Small intestine (tissue), 7 donors: ENCODE results near the gene IGF2BP2. TPM values are rescaled to one million over a fixed set of nuclear protein-coding genes. Genes with fewer than 3 reads are reported as not detected.
A peak's percentile ranks its signal among the peaks of the same experiment; 100 is the strongest.

ENCODE experiments used
- DNase-seq, 2 donors: peaks; one replicate each; pipeline versions ENCODE4 v3.0.0 to v3.0.0-alpha.2; 2013
- FAIRE-seq: peaks from 2 replicates; lab custom pipeline; 2012; peaks lifted over from hg19 to GRCh38; lab: Jason Lieb, UNC
- H3K27ac ChIP-seq, 3 donors: one replicate each; pipeline ENCODE4 v1.5.1; 2013; ENCODE audit warnings: low read length in 2 of 3, mild to moderate bottlenecking in 2 of 3, control low read depth in 1 of 3, inconsistent platforms in 1 of 3, low read depth in 1 of 3, moderate library complexity in 1 of 3
- H3K27me3 ChIP-seq, 3 donors: one replicate each; pipeline ENCODE4 v1.6.1; 2013; ENCODE audit warnings: low read length in 3 of 3, inconsistent platforms in 1 of 3; ENCODE audit not compliant: control insufficient read depth in 3 of 3, insufficient read depth in 3 of 3
- H3K36me3 ChIP-seq, 3 donors: one replicate each; pipeline ENCODE4 v1.6.1; 2013; ENCODE audit warnings: low read length in 3 of 3, inconsistent platforms in 1 of 3, low read depth in 1 of 3, mild to moderate bottlenecking in 1 of 3, moderate library complexity in 1 of 3; ENCODE audit not compliant: control insufficient read depth in 3 of 3, insufficient read depth in 2 of 3
- H3K4me1 ChIP-seq, 3 donors: one replicate each; pipeline ENCODE4 v1.6.1; 2013; ENCODE audit warnings: low read length in 2 of 3, inconsistent platforms in 1 of 3, low read depth in 1 of 3, mild to moderate bottlenecking in 1 of 3, moderate library complexity in 1 of 3; ENCODE audit not compliant: control insufficient read depth in 3 of 3, insufficient read depth in 2 of 3
- H3K4me3 ChIP-seq, 3 donors: one replicate each; pipeline ENCODE4 v1.5.1; 2013; ENCODE audit warnings: low read length in 3 of 3, control low read depth in 1 of 3, inconsistent platforms in 1 of 3, low read depth in 1 of 3, mild to moderate bottlenecking in 1 of 3, moderate library complexity in 1 of 3
- H3K9me3 ChIP-seq, 2 donors: one replicate each; pipeline ENCODE4 v1.6.1; 2013; ENCODE audit warnings: low read depth in 1 of 2, low read length in 1 of 2; ENCODE audit not compliant: control insufficient read depth in 2 of 2, insufficient read depth in 1 of 2
- WGBS, 3 donors: extraction: QIAGEN DNeasy Blood & Tissue Kit; methylation state at CpG; one replicate each; pipeline ENCODE4 v1.1.7; 2013; 5-methylcytosine and 5-hydroxymethylcytosine counted together
- polyA plus RNA-seq, 4 donors: library from polyadenylated mRNA; stranded (reverse) in 3 of 4; unstranded in 1 of 4; fragments of 200-250 nt in 3 of 4; fragments of 120-200 nt in 1 of 4; gene quantifications; one replicate each; pipeline versions ENCODE4 v1.2.1 to v1.2.3, GENCODE V29; 2013
- donor health status: healthy with polysubstance abuse.
- donor health status: control.
- donor health status: control.
- donor health status: Bipolar disorder and iron deficiency.
- donor health status: healthy.

IGF2BP2 gene
- polyA plus RNA-seq, 4 donors = 12.1 to 93.8 (median 22.9) TPM

- Histone ChIP-seq H3K36me3 (peaks cover 0 to 20% (median 4%) of the 10 kb centered on the region in 3 donors), H3K4me3 (no peak overlapping the region), H3K27me3 (no peaks in the 10 kb centered on the region), H3K4me1 (peaks cover 0 to 14% (median 0%) of the 10 kb centered on the region in 3 donors), H3K9me3 (no peaks in the 10 kb centered on the region), H3K27ac (peak overlapping the region in 2 of 3 donors; percentile 46 to 56)
- peak in 1 of 2 donors; percentile 8 for DNase-seq
- WGBS, 3 donors = 64 to 70% (median 68%) methylated on average over 4 of the region's 4 CpGs
- FAIRE-seq = no peak
Measured at GRCh38 chr3:185629554-185630181, 195.2 kb downstream of the IGF2BP2 start.

GRCh38 chr3:185625784-185626183 lies 199.1 kb downstream of the IGF2BP2 start:
- 64 to 83% (median 74%) methylated on average over 1 of the region's 1 CpG for WGBS, 3 donors
- FAIRE-seq (no peak), DNase-seq (no peak)
- Histone ChIP-seq H3K27ac (no peak overlapping the region), H3K27me3 (no peaks in the 10 kb centered on the region), H3K9me3 (no peaks in the 10 kb centered on the region), H3K4me1 (peaks cover 0 to 14% (median 0%) of the 10 kb centered on the region in 3 donors), H3K36me3 (peaks cover 0 to 40% (median 9%) of the 10 kb centered on the region in 3 donors), H3K4me3 (no peak overlapping the region)

- Histone ChIP-seq H3K9me3 (no peaks in the 10 kb centered on the region), H3K27ac (no peak overlapping the region), H3K4me3 (no peak overlapping the region), H3K27me3 (no peaks in the 10 kb centered on the region), H3K4me1 (no peaks in the 10 kb centered on the region), H3K36me3 (peaks cover 0 to 49% (median 9%) of the 10 kb centered on the region in 3 donors)
- FAIRE-seq (no peak), DNase-seq (no peak)
- 79 to 96% (median 91%) methylated on average over 7 of the region's 7 CpGs for WGBS, 3 donors
Measured at GRCh38 chr3:185623939-185624665, 200.7 kb downstream of the IGF2BP2 start.

DNA sequence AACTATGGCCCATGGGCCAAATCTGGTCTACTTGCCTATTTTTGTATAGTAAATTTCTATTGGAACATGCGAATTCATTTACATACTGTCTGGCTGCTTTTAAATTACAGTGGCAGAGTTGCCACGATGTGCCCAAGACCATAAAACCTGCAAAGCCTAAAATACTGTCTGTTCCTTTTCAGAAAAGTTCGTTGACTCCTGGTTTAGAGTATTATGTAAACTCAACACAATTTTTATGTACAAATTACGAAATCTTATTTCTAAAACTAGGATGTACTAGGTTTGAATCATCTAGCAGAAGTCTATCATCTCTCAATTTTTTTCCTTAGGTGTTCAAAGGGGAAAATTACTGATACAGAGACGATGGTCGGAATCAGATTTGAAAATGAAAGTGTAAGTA lies 211.8 kb downstream of the IGF2BP2 start:
- DNase-seq (no peak), FAIRE-seq (no peak)
- 51 to 72% (median 55%) methylated on average over 6 of the region's 6 CpGs for WGBS, 3 donors
- Histone ChIP-seq H3K27me3 (no peaks in the 10 kb centered on the region), H3K9me3 (no peaks in the 10 kb centered on the region), H3K36me3 (peaks cover 16 to 41% (median 19%) of the 10 kb centered on the region in 3 donors), H3K4me3 (no peak overlapping the region), H3K27ac (no peak overlapping the region), H3K4me1 (no peaks in the 10 kb centered on the region)

- FAIRE-seq = no peak
- Histone ChIP-seq H3K9me3 (no peaks in the 10 kb centered on the region), H3K4me1 (no peaks in the 10 kb centered on the region), H3K4me3 (no peak overlapping the region), H3K27me3 (no peaks in the 10 kb centered on the region), H3K27ac (no peak overlapping the region), H3K36me3 (peaks cover 12 to 44% (median 21%) of the 10 kb centered on the region in 3 donors)
- WGBS, 3 donors = 81 to 84% (median 82%) methylated on average over 4 of the region's 4 CpGs
- no peak for DNase-seq
Measured at GRCh38 chr3:185606196-185606595, 218.6 kb downstream of the IGF2BP2 start.

- no peaks in the 10 kb centered on the region for H3K4me1 ChIP-seq
- no peak for FAIRE-seq
- no peak for DNase-seq
- peaks cover 11 to 42% (median 23%) of the 10 kb centered on the region in 3 donors for H3K36me3 ChIP-seq
- H3K9me3 ChIP-seq = no peaks in the 10 kb centered on the region
- H3K27ac ChIP-seq = no peak overlapping the region
- H3K27me3 ChIP-seq = no peaks in the 10 kb centered on the region
- no peak overlapping the region for H3K4me3 ChIP-seq
Measured at GRCh38 chr3:185605566-185605965, 219.3 kb downstream of the IGF2BP2 start.

GRCh38 chr3:185595526-185595925 lies 229.3 kb downstream of the IGF2BP2 start:
- H3K4me1 ChIP-seq = no peaks in the 10 kb centered on the region
- WGBS, 3 donors = 83 to 92% (median 84%) methylated on average over 3 to 4 of the region's 4 CpGs
- DNase-seq (no peak), FAIRE-seq (no peak)
- no peak overlapping the region for H3K4me3 ChIP-seq
- no peak overlapping the region for H3K27ac ChIP-seq
- no peaks in the 10 kb centered on the region for H3K27me3 ChIP-seq
- H3K9me3 ChIP-seq = no peaks in the 10 kb centered on the region
- H3K36me3 ChIP-seq = peaks cover 0 to 36% (median 5%) of the 10 kb centered on the region in 3 donors

- no peaks in the 10 kb centered on the region for H3K9me3 ChIP-seq
- H3K4me1 ChIP-seq = no peaks in the 10 kb centered on the region
- no peak for FAIRE-seq
- WGBS, 3 donors = 64 to 73% (median 69%) methylated on average over 3 of the region's 3 CpGs
- DNase-seq = no peak
- H3K4me3 ChIP-seq = no peak overlapping the region
- no peaks in the 10 kb centered on the region for H3K27me3 ChIP-seq
- peaks cover 0 to 44% (median 5%) of the 10 kb centered on the region in 3 donors for H3K36me3 ChIP-seq
- no peak overlapping the region for H3K27ac ChIP-seq
Measured at GRCh38 chr3:185594073-185594472, 230.8 kb downstream of the IGF2BP2 start.
